Epithelial cell of prostate (primary cell): Measurements from ENCODE around the gene CIDEB.

Experiments used
- DNase-seq: peaks from one replicate; pipeline ENCODE4 v3.0.0-alpha.2; 2011; ENCODE audit warnings: low read depth, low spot score
- H3K27ac ChIP-seq: fragments of 450-650 bp; 2 replicates; pipeline ENCODE4 v1.5.1; 2017; ENCODE audit warnings: mild to moderate bottlenecking

The CIDEB gene

DNA sequence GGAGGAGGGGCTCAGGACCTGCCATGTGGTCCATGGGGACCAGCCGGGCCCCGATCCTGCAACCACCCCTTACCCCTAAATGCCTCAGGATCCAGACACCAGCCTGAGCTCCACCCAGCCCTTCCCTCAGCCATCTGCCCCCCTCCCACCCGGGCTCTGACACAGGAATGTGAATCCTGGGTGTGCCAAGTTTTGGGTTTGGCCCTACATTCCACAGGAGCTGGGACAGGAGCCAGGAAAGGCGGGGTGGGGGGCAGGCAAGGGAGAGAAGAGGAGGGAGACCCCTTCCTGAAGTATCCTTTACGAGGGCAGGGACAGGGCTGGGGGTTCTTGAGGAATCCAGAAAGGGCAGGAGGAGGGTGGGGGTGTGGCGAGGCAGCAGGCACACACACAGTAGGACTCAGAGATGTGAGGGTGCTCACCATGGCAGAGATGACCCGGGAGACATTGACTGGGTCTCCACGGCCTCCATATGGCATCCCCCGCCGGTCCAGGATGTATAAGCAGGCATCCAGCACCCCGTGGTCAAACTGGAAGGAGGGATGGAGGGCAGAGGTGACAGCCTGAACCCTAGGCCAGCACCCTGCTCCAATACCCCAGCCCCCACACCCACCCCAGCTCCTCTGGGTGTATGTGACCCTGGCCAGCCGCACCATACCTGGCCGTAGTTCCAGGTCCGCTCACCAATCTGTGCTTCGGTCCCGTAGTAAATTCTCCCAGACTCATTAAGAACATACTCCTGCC is 48.3 kb downstream of the CIDEB start:
- no peak for DNase-seq
- H3K27ac ChIP-seq = peak overlapping the region; percentile 92

DNA sequence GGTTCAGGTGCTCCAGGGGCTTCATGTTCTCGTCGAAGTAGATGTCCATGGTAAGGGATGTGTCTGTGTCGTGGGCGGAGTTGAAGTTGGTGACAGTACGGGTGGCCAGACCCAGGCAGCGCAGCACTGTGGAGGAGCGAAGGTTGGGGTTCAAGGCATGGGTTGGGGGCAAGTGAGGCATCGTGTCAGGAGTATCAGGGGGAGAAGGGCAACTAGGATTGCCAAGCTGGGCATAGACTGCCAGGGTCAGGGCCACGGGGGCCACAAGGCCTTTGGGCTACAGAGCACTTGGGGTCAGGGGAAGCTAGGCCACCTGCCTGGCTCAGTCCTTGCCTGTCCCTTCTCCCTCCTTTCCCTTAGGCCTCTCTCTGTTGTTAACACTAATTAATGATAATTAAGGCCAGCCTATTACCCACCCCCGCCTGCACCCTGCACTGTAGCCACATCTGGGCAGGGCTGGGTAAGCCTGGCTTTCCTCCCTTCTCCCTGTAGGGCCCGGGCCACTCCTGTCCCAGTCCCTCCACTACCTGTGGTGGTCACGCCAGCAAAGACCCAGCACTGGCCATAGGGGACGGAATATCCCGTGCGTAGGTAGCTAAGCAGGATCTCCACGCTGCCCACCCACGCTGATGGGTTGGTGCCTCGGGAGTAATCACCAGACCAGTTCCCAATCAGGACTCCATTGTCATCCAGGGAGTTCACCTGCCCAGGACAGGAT is 49.1 kb downstream of the CIDEB start:
- no peak for DNase-seq
- peak overlapping the region; percentile 92 for H3K27ac ChIP-seq

GRCh38 chr14:24258119-24258518 is 49.7 kb downstream of the CIDEB start:
- H3K27ac ChIP-seq = peak overlapping the region; percentile 92
- no peak for DNase-seq

GRCh38 chr14:24256960-24257359 is 50.8 kb downstream of the CIDEB start:
- no peak overlapping the region for H3K27ac ChIP-seq
- no peak for DNase-seq

DNA sequence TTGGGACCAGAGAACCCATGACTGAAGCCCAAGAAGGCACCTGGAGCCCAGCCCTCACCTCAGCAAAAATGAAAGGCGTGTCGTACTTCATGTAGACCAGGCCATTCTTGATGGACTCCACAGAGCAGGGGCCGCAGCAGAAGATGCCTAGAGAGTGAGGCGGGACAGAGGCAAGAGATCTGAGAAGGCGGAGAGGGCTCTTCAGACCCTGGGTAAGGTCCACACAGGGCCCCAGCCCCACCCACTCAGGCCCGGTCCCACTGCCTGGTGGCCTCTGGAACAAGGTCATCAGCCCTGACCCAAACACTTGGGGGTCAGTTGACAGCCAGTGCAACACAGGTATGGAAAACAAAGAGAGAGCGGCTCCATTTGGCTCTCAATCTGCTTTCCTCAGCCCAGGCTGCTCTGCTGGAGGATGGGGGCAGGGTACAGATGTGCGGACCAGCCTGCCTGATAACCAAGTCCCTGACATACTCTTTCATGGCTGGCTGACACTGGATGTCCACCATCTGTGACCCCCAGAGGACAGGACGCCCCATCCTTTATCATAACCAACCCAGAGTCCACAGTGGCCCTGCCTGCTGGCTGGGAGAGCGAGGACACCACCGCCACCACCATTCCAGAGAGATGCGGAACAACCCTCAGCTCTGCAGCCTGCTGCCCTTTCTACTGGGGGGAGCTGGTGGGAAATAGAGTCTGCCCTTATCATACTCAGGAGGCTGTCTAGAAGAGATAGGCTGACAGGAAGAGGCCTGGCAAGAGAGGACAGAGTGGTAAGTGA is 51.7 kb downstream of the CIDEB start:
- DNase-seq = no peak
- no peak overlapping the region for H3K27ac ChIP-seq

DNA sequence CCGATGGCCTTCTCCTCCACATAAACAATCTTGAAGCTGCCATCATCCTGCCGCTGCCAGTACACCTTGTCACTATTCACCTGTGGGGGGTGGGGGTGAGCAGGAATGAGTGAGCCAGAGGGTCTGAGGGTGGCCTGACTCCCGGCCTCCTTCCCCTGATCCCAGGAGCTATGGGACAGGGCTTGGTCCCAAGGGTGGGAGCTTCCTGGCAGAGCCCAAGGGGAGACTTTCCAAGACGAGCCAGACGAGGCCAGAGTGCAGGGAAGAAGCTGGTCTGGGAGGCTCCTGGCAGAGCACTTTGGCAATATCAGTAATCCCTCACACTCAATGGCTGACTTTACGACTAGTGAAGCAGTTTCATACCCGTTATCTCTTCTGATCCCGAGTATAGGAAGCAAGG is 52.3 kb downstream of the CIDEB start:
- no peak for DNase-seq
- no peak overlapping the region for H3K27ac ChIP-seq
